ENCODE data around the gene FARP2.

- TF ChIP-seq CTCF (IDR thresholded peaks at IDR 0.05), result no peak
- no peak for TF ChIP-seq POLR2A (IDR thresholded peaks at IDR 0.05)
Measured at GRCh38 chr2:241344925-241345651, 11.0 kb upstream of the FARP2 start.

Measured in right lobe of liver (tissue), 4 donors.